ENCODE data around the gene CNIH2.
A peak's percentile ranks its signal among the peaks of the same experiment; 100 is the strongest.

CNIH2 gene

GRCh38 chr11:66329165-66329673 is 51.2 kb downstream of the CNIH2 start:
- Histone ChIP-seq H3K9me3 (ENCODE audit: control insufficient read depth, low read length) (no peaks in the 10 kb centered on the region), H3K18ac (ENCODE audit: low read depth in 1 of 2, low read length in 2 of 2) (peak overlapping the region in 1 of 2 experiments; percentile 11), H3K9ac (ENCODE audit: low read length) (peak overlapping the region; percentile 85), H2BK5ac (ENCODE audit: low read depth, low read length, poor library complexity, severe bottlenecking) (no peak overlapping the region), H4K8ac (ENCODE audit: low read length) (peak overlapping the region; percentile 66), H3K36me3 (ENCODE audit: control insufficient read depth in 1 of 2, insufficient read depth in 2 of 2, low read depth in 1 of 2, low read length in 2 of 2) (peaks cover 33 to 38% of the 10 kb centered on the region in 2 experiments), H2BK15ac (ENCODE audit: low read depth, poor library complexity, severe bottlenecking) (no peak overlapping the region), H4K91ac (ENCODE audit: low read length) (no peak overlapping the region), H3K4ac (ENCODE audit: low read depth in 1 of 2, low read length in 2 of 2) (no peak overlapping the region), H3K23ac (ENCODE audit: low read length in 2 of 2) (no peak overlapping the region), H3K27ac (ENCODE audit: low read length, poor library complexity, severe bottlenecking) (no peak overlapping the region), H2AK5ac (ENCODE audit: low read length, severe bottlenecking) (no peak overlapping the region), H3K4me3 (ENCODE audit: insufficient read depth in 1 of 2, low read depth in 1 of 2, low read length in 2 of 2) (no peak overlapping the region), H2AFZ (ENCODE audit: low read depth, low read length) (no peak overlapping the region), H3K27me3 (ENCODE audit: control insufficient read depth in 1 of 2, insufficient read depth in 1 of 2, low read length in 2 of 2) (no peaks in the 10 kb centered on the region), H3K14ac (ENCODE audit: low read length in 2 of 2) (no peak overlapping the region), H3K4me2 (ENCODE audit: low read length, poor library complexity, severe bottlenecking) (no peak overlapping the region), H3K4me1 (ENCODE audit: control insufficient read depth, insufficient read depth, low read depth, low read length) (peaks cover 70% of the 10 kb centered on the region), H2BK120ac (ENCODE audit: low read depth, low read length) (no peak overlapping the region), H3K79me1 (replicated peaks; ENCODE audit: low read length, poor library complexity, severe bottlenecking) (peaks cover 13% of the 10 kb centered on the region), H2BK12ac (ENCODE audit: low read length in 2 of 2) (no peak overlapping the region)
- DNase-seq, result no peak
- WGBS, result 93% methylated on average over 3 of the region's 3 CpGs

GRCh38 chr11:66330931-66331330 is 53.0 kb downstream of the CNIH2 start:
- Histone ChIP-seq H3K36me3 (ENCODE audit: control insufficient read depth in 1 of 2, insufficient read depth in 2 of 2, low read depth in 1 of 2, low read length in 2 of 2) (peaks cover 38 to 43% of the 10 kb centered on the region in 2 experiments), H2AK5ac (ENCODE audit: low read length, severe bottlenecking) (peak overlapping the region; percentile 58), H3K14ac (ENCODE audit: low read length in 2 of 2) (no peak overlapping the region), H3K4me3 (ENCODE audit: insufficient read depth in 1 of 2, low read depth in 1 of 2, low read length in 2 of 2) (no peak overlapping the region), H2AFZ (ENCODE audit: low read depth, low read length) (no peak overlapping the region), H4K91ac (ENCODE audit: low read length) (no peak overlapping the region), H3K9me3 (ENCODE audit: control insufficient read depth, low read length) (no peaks in the 10 kb centered on the region), H2BK12ac (ENCODE audit: low read length in 2 of 2) (no peak overlapping the region), H3K9ac (ENCODE audit: low read length) (peak overlapping the region; percentile 3), H3K4me2 (ENCODE audit: low read length, poor library complexity, severe bottlenecking) (no peak overlapping the region), H2BK5ac (ENCODE audit: low read depth, low read length, poor library complexity, severe bottlenecking) (no peak overlapping the region), H3K18ac (ENCODE audit: low read depth in 1 of 2, low read length in 2 of 2) (no peak overlapping the region), H2BK120ac (ENCODE audit: low read depth, low read length) (no peak overlapping the region), H3K4me1 (ENCODE audit: control insufficient read depth, insufficient read depth, low read depth, low read length) (peaks cover 67% of the 10 kb centered on the region), H4K8ac (ENCODE audit: low read length) (no peak overlapping the region), H3K79me1 (replicated peaks; ENCODE audit: low read length, poor library complexity, severe bottlenecking) (peaks cover 13% of the 10 kb centered on the region), H3K4ac (ENCODE audit: low read depth in 1 of 2, low read length in 2 of 2) (no peak overlapping the region), H3K23ac (ENCODE audit: low read length in 2 of 2) (no peak overlapping the region), H3K27me3 (ENCODE audit: control insufficient read depth in 1 of 2, insufficient read depth in 1 of 2, low read length in 2 of 2) (no peaks in the 10 kb centered on the region), H2BK15ac (ENCODE audit: low read depth, poor library complexity, severe bottlenecking) (no peak overlapping the region), H3K27ac (ENCODE audit: low read length, poor library complexity, severe bottlenecking) (no peak overlapping the region)
- 89% methylated on average over 10 of the region's 10 CpGs for WGBS
- no peak for DNase-seq

GRCh38 chr11:66331542-66332370 is 53.8 kb downstream of the CNIH2 start:
- H2BK120ac ChIP-seq (ENCODE audit: low read depth, low read length), result no peak overlapping the region
- H3K14ac ChIP-seq (ENCODE audit: low read length in 2 of 2), result no peak overlapping the region
- H4K91ac ChIP-seq (ENCODE audit: low read length), result peak overlapping the region; percentile 16
- peaks cover 13% of the 10 kb centered on the region for H3K79me1 ChIP-seq (replicated peaks; ENCODE audit: low read length, poor library complexity, severe bottlenecking)
- no peak overlapping the region for H3K27ac ChIP-seq (ENCODE audit: low read length, poor library complexity, severe bottlenecking)
- no peaks in the 10 kb centered on the region for H3K27me3 ChIP-seq (ENCODE audit: control insufficient read depth in 1 of 2, insufficient read depth in 1 of 2, low read length in 2 of 2)
- H3K4ac ChIP-seq (ENCODE audit: low read depth in 1 of 2, low read length in 2 of 2), result no peak overlapping the region
- H3K4me2 ChIP-seq (ENCODE audit: low read length, poor library complexity, severe bottlenecking), result no peak overlapping the region
- no peaks in the 10 kb centered on the region for H3K9me3 ChIP-seq (ENCODE audit: control insufficient read depth, low read length)
- peak overlapping the region; percentile 3 for H3K9ac ChIP-seq (ENCODE audit: low read length)
- H3K4me1 ChIP-seq (ENCODE audit: control insufficient read depth, insufficient read depth, low read depth, low read length), result peaks cover 62% of the 10 kb centered on the region
- peak overlapping the region in 1 of 2 experiments; percentile 22 for H2BK12ac ChIP-seq (ENCODE audit: low read length in 2 of 2)
- H2BK15ac ChIP-seq (ENCODE audit: low read depth, poor library complexity, severe bottlenecking), result no peak overlapping the region
- WGBS, result 96% methylated on average over 12 of the region's 12 CpGs
- H4K8ac ChIP-seq (ENCODE audit: low read length), result peak overlapping the region; percentile 10
- H2BK5ac ChIP-seq (ENCODE audit: low read depth, low read length, poor library complexity, severe bottlenecking), result peak overlapping the region; percentile 59
- no peak overlapping the region for H3K18ac ChIP-seq (ENCODE audit: low read depth in 1 of 2, low read length in 2 of 2)
- DNase-seq, result no peak
- H2AFZ ChIP-seq (ENCODE audit: low read depth, low read length), result no peak overlapping the region
- H2AK5ac ChIP-seq (ENCODE audit: low read length, severe bottlenecking), result no peak overlapping the region
- H3K23ac ChIP-seq (ENCODE audit: low read length in 2 of 2), result no peak overlapping the region
- no peak overlapping the region for H3K4me3 ChIP-seq (ENCODE audit: insufficient read depth in 1 of 2, low read depth in 1 of 2, low read length in 2 of 2)
- peaks cover 38 to 43% of the 10 kb centered on the region in 2 experiments for H3K36me3 ChIP-seq (ENCODE audit: control insufficient read depth in 1 of 2, insufficient read depth in 2 of 2, low read depth in 1 of 2, low read length in 2 of 2)

GRCh38 chr11:66332371-66333219 is 54.6 kb downstream of the CNIH2 start:
- peak overlapping the region in 1 of 2 experiments; percentile 31 for H3K14ac ChIP-seq (ENCODE audit: low read length in 2 of 2)
- H3K4me3 ChIP-seq (ENCODE audit: insufficient read depth in 1 of 2, low read depth in 1 of 2, low read length in 2 of 2), result no peak overlapping the region
- no peak overlapping the region for H3K18ac ChIP-seq (ENCODE audit: low read depth in 1 of 2, low read length in 2 of 2)
- H2BK15ac ChIP-seq (ENCODE audit: low read depth, poor library complexity, severe bottlenecking), result peak overlapping the region; percentile 46
- H4K8ac ChIP-seq (ENCODE audit: low read length), result no peak overlapping the region
- peak overlapping the region; percentile 3 for H3K9ac ChIP-seq (ENCODE audit: low read length)
- H3K4ac ChIP-seq (ENCODE audit: low read depth in 1 of 2, low read length in 2 of 2), result no peak overlapping the region
- H2BK5ac ChIP-seq (ENCODE audit: low read depth, low read length, poor library complexity, severe bottlenecking), result no peak overlapping the region
- no peak overlapping the region for H3K27ac ChIP-seq (ENCODE audit: low read length, poor library complexity, severe bottlenecking)
- H2BK120ac ChIP-seq (ENCODE audit: low read depth, low read length), result no peak overlapping the region
- peaks cover 62% of the 10 kb centered on the region for H3K4me1 ChIP-seq (ENCODE audit: control insufficient read depth, insufficient read depth, low read depth, low read length)
- peaks cover 13% of the 10 kb centered on the region for H3K79me1 ChIP-seq (replicated peaks; ENCODE audit: low read length, poor library complexity, severe bottlenecking)
- no peaks in the 10 kb centered on the region for H3K27me3 ChIP-seq (ENCODE audit: control insufficient read depth in 1 of 2, insufficient read depth in 1 of 2, low read length in 2 of 2)
- peak overlapping the region; percentile 16 for H4K91ac ChIP-seq (ENCODE audit: low read length)
- no peak for DNase-seq
- no peak overlapping the region for H2AK5ac ChIP-seq (ENCODE audit: low read length, severe bottlenecking)
- H3K9me3 ChIP-seq (ENCODE audit: control insufficient read depth, low read length), result no peaks in the 10 kb centered on the region
- H3K4me2 ChIP-seq (ENCODE audit: low read length, poor library complexity, severe bottlenecking), result no peak overlapping the region
- H3K36me3 ChIP-seq (ENCODE audit: control insufficient read depth in 1 of 2, insufficient read depth in 2 of 2, low read depth in 1 of 2, low read length in 2 of 2), result peaks cover 38 to 52% of the 10 kb centered on the region in 2 experiments
- 93% methylated on average over 17 of the region's 18 CpGs for WGBS
- no peak overlapping the region for H2AFZ ChIP-seq (ENCODE audit: low read depth, low read length)
- H3K23ac ChIP-seq (ENCODE audit: low read length in 2 of 2), result no peak overlapping the region
- no peak overlapping the region for H2BK12ac ChIP-seq (ENCODE audit: low read length in 2 of 2)

Measured in mesenchymal stem cell (in vitro differentiated cells and primary cell).